Measurements from ENCODE around the gene EIF4G3. TPM values are rescaled to one million over a fixed set of nuclear protein-coding genes. Genes with fewer than 3 reads are reported as not detected.
"Not testable (repeated sequence)": the region's sequence is repeated elsewhere in the genome, so short reads cannot be mapped to it uniquely, and the experiment has no call there.

Gene EIF4G3
- total and polyA plus RNA-seq, 2 donors (not counting 3 experiments of a cell fraction or from before 2014, with no cell fraction given): 40.7 to 78.5 TPM

GRCh38 chr1:20913242-20913641, 263.5 kb downstream of the EIF4G3 start:
- CTCF ChIA-PET: interaction anchor here (1.8 kb wide), 1 partner anchor 282 kb away, joined by 5 read pairs; no protein-coding TSS in a partner anchor
- no peak for FAIRE-seq
- Histone ChIP-seq H3K79me2 (ENCODE audit: control insufficient read depth, insufficient read depth, low read length) (no peaks in the 10 kb centered on the region), H3K27me3 (ENCODE audit: control insufficient read depth in 2 of 2, insufficient read depth in 2 of 2, low read length in 2 of 2) (no peaks in the 10 kb centered on the region), H2AFZ (ENCODE audit: low read depth, low read length) (no peak overlapping the region), H3K9ac (replicated peaks; ENCODE audit: extremely low read depth, insufficient read depth, low read length) (no peak overlapping the region), H3K36me3 (ENCODE audit: control insufficient read depth in 2 of 2, extremely low read depth in 1 of 2, insufficient read depth in 2 of 2, low read length in 2 of 2) (no peaks in the 10 kb centered on the region), H3K9me1 (replicated peaks; ENCODE audit: control insufficient read depth, extremely low read depth, insufficient read depth, low read length) (no peaks in the 10 kb centered on the region), H3K27ac (ENCODE audit: insufficient read depth, low read depth, low read length) (no peak overlapping the region), H3K4me3 (replicated peaks in 1 of 3; ENCODE audit: insufficient read depth in 1 of 3, low read depth in 1 of 3, low read length in 3 of 3) (no peak overlapping the region), H4K20me1 (replicated peaks; ENCODE audit: control insufficient read depth, extremely low read depth, insufficient read depth, low read length) (no peaks in the 10 kb centered on the region), H3K9me3 (replicated peaks; ENCODE audit: control insufficient read depth, insufficient read depth, low read length) (no peaks in the 10 kb centered on the region), H3K4me1 (ENCODE audit: control insufficient read depth, extremely low read depth, insufficient read depth, low read length) (no peaks in the 10 kb centered on the region), H3K4me2 (ENCODE audit: insufficient read depth, low read length) (no peak overlapping the region)
- BruUV-seq (replicated peaks): no TSS peak
- DNase-seq (ENCODE audit: low read depth, low spot score): no peak
- TF ChIP-seq CTCF (IDR thresholded peaks at IDR 0.05; ENCODE audit: extremely low read depth in 1 of 2, insufficient read depth in 1 of 2, low read depth in 1 of 2, low read length in 2 of 2) (no peak), MAX (IDR thresholded peaks at IDR 0.05; ENCODE audit: insufficient read depth, insufficient read length) (no peak), GATA2 (IDR thresholded peaks at IDR 0.05; ENCODE audit: insufficient read depth, insufficient read length, low read depth, low read length) (no peak)
- POLR2A ChIA-PET: no interaction called here
- intact Hi-C loops (cut with micrococcal nuclease) (no loop called here), dilution Hi-C loops (cut with MboI; ENCODE audit: extremely low pct_ligation_motif_present, low sequenced_read_pairs) (no loop called here)

GRCh38 chr1:20907526-20907925, 269.2 kb downstream of the EIF4G3 start:
- dilution Hi-C loops (cut with MboI; ENCODE audit: extremely low pct_ligation_motif_present, low sequenced_read_pairs); H3K4me1 ChIP-seq (ENCODE audit: control insufficient read depth, extremely low read depth, insufficient read depth, low read length); FAIRE-seq; intact Hi-C loops (cut with micrococcal nuclease); H3K9ac ChIP-seq (replicated peaks; ENCODE audit: extremely low read depth, insufficient read depth, low read length); H3K9me3 ChIP-seq (replicated peaks; ENCODE audit: control insufficient read depth, insufficient read depth, low read length); POLR2A ChIA-PET; H3K27me3 ChIP-seq (ENCODE audit: control insufficient read depth in 2 of 2, insufficient read depth in 2 of 2, low read length in 2 of 2); H3K27ac ChIP-seq (ENCODE audit: insufficient read depth, low read depth, low read length); DNase-seq (ENCODE audit: low read depth, low spot score); BruUV-seq (replicated peaks); H3K36me3 ChIP-seq (ENCODE audit: control insufficient read depth in 2 of 2, extremely low read depth in 1 of 2, insufficient read depth in 2 of 2, low read length in 2 of 2); H3K9me1 ChIP-seq (replicated peaks; ENCODE audit: control insufficient read depth, extremely low read depth, insufficient read depth, low read length); H4K20me1 ChIP-seq (replicated peaks; ENCODE audit: control insufficient read depth, extremely low read depth, insufficient read depth, low read length); H3K79me2 ChIP-seq (ENCODE audit: control insufficient read depth, insufficient read depth, low read length); CTCF ChIA-PET; H3K4me3 ChIP-seq (replicated peaks in 1 of 3; ENCODE audit: insufficient read depth in 1 of 3, low read depth in 1 of 3, low read length in 3 of 3); H3K4me2 ChIP-seq (ENCODE audit: insufficient read depth, low read length); H2AFZ ChIP-seq (ENCODE audit: low read depth, low read length): not testable (repeated sequence)

Data from endothelial cell of umbilical vein (primary cell).